Natural killer cell (primary cell): ENCODE data around the gene IRF2BPL. TPM values are rescaled to one million over a fixed set of nuclear protein-coding genes. Genes with fewer than 3 reads are reported as not detected.

Experiments
- ATAC-seq, 3 donors: fragments of 150-1000 bp in 2 of 3; fragments of 200-7000 bp in 1 of 3; cut with Tn5 transposase; 1 replicate in 1 of 3; 2 replicates in 2 of 3; pipeline ENCODE4 v1.10.0; 2021; ENCODE audit warnings: mild to moderate bottlenecking in 2 of 3, moderate library complexity in 2 of 3
- DNase-seq, 2 donors: peaks; one replicate each; pipeline versions ENCODE4 v3.0.0 to v3.0.0-alpha.2; 2013 to 2021; ENCODE audit warnings: mixed read lengths in 1 of 2
- H3K27ac ChIP-seq: one replicate; pipeline ENCODE4 v1.5.1; 2013; ENCODE audit warnings: mild to moderate bottlenecking, low read length
- H3K27me3 ChIP-seq: one replicate; pipeline ENCODE4 v1.6.1; 2013; ENCODE audit warnings: low read length; ENCODE audit not compliant: control insufficient read depth, insufficient read depth
- H3K36me3 ChIP-seq: one replicate; pipeline ENCODE4 v1.6.1; 2013; ENCODE audit warnings: low read length; ENCODE audit not compliant: control insufficient read depth, insufficient read depth
- H3K4me1 ChIP-seq: one replicate; pipeline ENCODE4 v1.6.1; 2013; ENCODE audit warnings: low read length; ENCODE audit not compliant: control insufficient read depth, insufficient read depth
- H3K4me3 ChIP-seq: one replicate; pipeline ENCODE4 v1.5.1; 2013; ENCODE audit warnings: low read length
- H3K9me3 ChIP-seq: one replicate; pipeline ENCODE4 v1.6.1; 2013; ENCODE audit warnings: low read length; ENCODE audit not compliant: control insufficient read depth, insufficient read depth
- H3K27ac Mint-ChIP-seq, 2 donors: one replicate each; pipeline ENCODE4 v1.8.0; 2022; ENCODE audit warnings: mild to moderate bottlenecking in 2 of 2, mixed read lengths in 2 of 2, moderate library complexity in 1 of 2
- H3K27me3 Mint-ChIP-seq, 2 donors: one replicate each; pipeline ENCODE4 v1.8.0; 2022; ENCODE audit warnings: low read depth in 2 of 2, mixed read lengths in 2 of 2
- H3K36me3 Mint-ChIP-seq: one replicate; pipeline ENCODE4 v1.8.0; 2022; ENCODE audit warnings: mixed read lengths
- H3K4me1 Mint-ChIP-seq, 2 donors: one replicate each; pipeline ENCODE4 v1.8.0; 2022; ENCODE audit warnings: mixed read lengths in 2 of 2
- H3K4me3 Mint-ChIP-seq: one replicate; pipeline ENCODE4 v1.8.0; 2022; ENCODE audit warnings: mild to moderate bottlenecking, moderate library complexity, mixed read lengths
- H3K9me3 Mint-ChIP-seq, 2 donors: one replicate each; pipeline ENCODE4 v1.8.0; 2022; ENCODE audit warnings: mixed read lengths in 2 of 2
- WGBS: methylation state at CpG from one replicate; pipeline ENCODE4 v1.1.7; 2013; ENCODE audit warnings: missing lambda C conversion rate; ENCODE audit not compliant: insufficient coverage; 5-methylcytosine and 5-hydroxymethylcytosine counted together
- intact Hi-C: fragments of 100-400 bp; cut with micrococcal nuclease; formaldehyde crosslinking; loops from one replicate; pipeline ENCODE4 v1.14.2; 2022
- total RNA-seq, 4 donors: library from RNA; stranded (reverse); fragments of 120-200 nt in 1 of 4; gene quantifications; one replicate each; pipeline versions ENCODE4 v1.2.3 to v1.2.4, GENCODE V29; 2013 to 2022
- TF ChIP-seq, protein P1 (sequence below): fragments of 200-600 bp; IDR thresholded peaks from one replicate; pipeline ENCODE4 v1.8.0; 2022; ENCODE audit warnings: antibody characterized with exemption

Gene IRF2BPL
- total RNA-seq, 3 donors from 2014 or later (not counting 1 experiment from before 2014, with no cell fraction given) = 39.3 to 46.5 (median 46.3) TPM

DNA sequence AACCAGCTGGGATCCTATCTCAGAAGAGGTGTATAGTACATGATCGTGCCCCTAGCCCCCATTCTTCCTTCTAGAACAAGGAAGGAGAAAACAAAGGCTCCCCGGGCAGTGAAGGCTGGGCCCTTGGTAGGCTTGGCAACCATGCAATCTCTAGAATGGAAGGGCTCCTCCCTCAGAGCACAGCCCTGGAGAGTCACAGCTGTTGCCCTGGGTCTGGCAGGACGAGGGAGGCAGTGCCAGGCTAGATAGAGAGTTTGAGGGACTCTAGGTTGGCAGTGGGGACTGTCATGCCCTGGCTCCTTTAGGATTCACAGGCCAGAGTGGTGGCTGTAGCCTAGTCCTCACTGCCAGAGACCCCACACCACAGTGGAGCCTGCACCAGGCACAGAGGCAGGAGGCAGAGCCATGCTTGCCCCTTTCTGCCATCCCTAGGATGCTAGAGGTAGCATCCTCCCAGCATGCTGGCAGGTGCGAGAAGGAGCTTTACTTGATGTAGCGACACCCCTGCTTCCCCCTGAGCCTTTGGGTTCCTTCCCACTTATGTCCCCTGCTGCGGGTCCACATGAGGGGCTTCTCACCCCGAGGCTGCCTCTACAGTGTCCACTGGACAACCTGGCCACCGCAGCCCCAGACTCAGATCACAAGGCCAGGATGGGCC lies 36.1 kb upstream of the IRF2BPL start:
- ATAC-seq (no peak), DNase-seq (no peak)
- H3K27ac ChIP-seq = no peak overlapping the region

GRCh38 chr14:77063571-77064171 lies 35.2 kb upstream of the IRF2BPL start:
- whole genome bisulfite sequencing = 80% methylated on average over 10 of the region's 10 CpGs

More for the DNA sequence above, 36.1 kb upstream of the IRF2BPL start:
- Mint-ChIP-seq H3K4me3 (no peak overlapping the region), H3K27me3 (peaks cover 0 to 6% of the 10 kb centered on the region in 2 donors), H3K4me1 (peaks cover 0 to 14% of the 10 kb centered on the region in 2 donors), H3K36me3 (no peaks in the 10 kb centered on the region), H3K9me3 (no peaks in the 10 kb centered on the region), H3K27ac (no peak overlapping the region)
- intact Hi-C loops = no loop called here
- no peak overlapping the region for H3K4me3 ChIP-seq
- TF ChIP-seq, protein P1, sequence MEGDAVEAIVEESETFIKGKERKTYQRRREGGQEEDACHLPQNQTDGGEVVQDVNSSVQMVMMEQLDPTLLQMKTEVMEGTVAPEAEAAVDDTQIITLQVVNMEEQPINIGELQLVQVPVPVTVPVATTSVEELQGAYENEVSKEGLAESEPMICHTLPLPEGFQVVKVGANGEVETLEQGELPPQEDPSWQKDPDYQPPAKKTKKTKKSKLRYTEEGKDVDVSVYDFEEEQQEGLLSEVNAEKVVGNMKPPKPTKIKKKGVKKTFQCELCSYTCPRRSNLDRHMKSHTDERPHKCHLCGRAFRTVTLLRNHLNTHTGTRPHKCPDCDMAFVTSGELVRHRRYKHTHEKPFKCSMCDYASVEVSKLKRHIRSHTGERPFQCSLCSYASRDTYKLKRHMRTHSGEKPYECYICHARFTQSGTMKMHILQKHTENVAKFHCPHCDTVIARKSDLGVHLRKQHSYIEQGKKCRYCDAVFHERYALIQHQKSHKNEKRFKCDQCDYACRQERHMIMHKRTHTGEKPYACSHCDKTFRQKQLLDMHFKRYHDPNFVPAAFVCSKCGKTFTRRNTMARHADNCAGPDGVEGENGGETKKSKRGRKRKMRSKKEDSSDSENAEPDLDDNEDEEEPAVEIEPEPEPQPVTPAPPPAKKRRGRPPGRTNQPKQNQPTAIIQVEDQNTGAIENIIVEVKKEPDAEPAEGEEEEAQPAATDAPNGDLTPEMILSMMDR = no peak
- no peaks in the 10 kb centered on the region for H3K4me1 ChIP-seq
- no peaks in the 10 kb centered on the region for H3K9me3 ChIP-seq
- no peaks in the 10 kb centered on the region for H3K36me3 ChIP-seq
- H3K27me3 ChIP-seq = peaks cover 2% of the 10 kb centered on the region
- WGBS = 92% methylated on average over 7 of the region's 8 CpGs

GRCh38 chr14:77062261-77062660 lies 33.8 kb upstream of the IRF2BPL start:
- no peaks in the 10 kb centered on the region for H3K27me3 Mint-ChIP-seq
- ATAC-seq = no peak

More at GRCh38 chr14:77063571-77064171, 35.2 kb upstream of the IRF2BPL start:
- H3K27ac ChIP-seq = no peak overlapping the region
- Mint-ChIP-seq H3K27me3 (peaks cover 0 to 4% of the 10 kb centered on the region in 2 donors), H3K27ac (no peak overlapping the region), H3K36me3 (no peaks in the 10 kb centered on the region), H3K4me3 (no peak overlapping the region), H3K9me3 (no peaks in the 10 kb centered on the region), H3K4me1 (peaks cover 0 to 14% of the 10 kb centered on the region in 2 donors)
- no peak overlapping the region for H3K4me3 ChIP-seq
- DNase-seq (no peak), ATAC-seq (no peak)
- H3K36me3 ChIP-seq = no peaks in the 10 kb centered on the region
- H3K4me1 ChIP-seq = no peaks in the 10 kb centered on the region
- no peaks in the 10 kb centered on the region for H3K9me3 ChIP-seq
- TF ChIP-seq, protein P1 = no peak
- intact Hi-C loops = no loop called here
- H3K27me3 ChIP-seq = no peaks in the 10 kb centered on the region

More at GRCh38 chr14:77062261-77062660, 33.8 kb upstream of the IRF2BPL start:
- 61% methylated on average over 3 of the region's 3 CpGs for WGBS
- intact Hi-C loops = no loop called here
- no peak for DNase-seq
- no peaks in the 10 kb centered on the region for H3K9me3 ChIP-seq
- no peak overlapping the region for H3K4me3 ChIP-seq
- Mint-ChIP-seq H3K36me3 (no peaks in the 10 kb centered on the region), H3K27ac (no peak overlapping the region), H3K4me3 (no peak overlapping the region), H3K4me1 (peaks cover 0 to 9% of the 10 kb centered on the region in 2 donors), H3K9me3 (no peaks in the 10 kb centered on the region)
- H3K36me3 ChIP-seq = no peaks in the 10 kb centered on the region
- H3K4me1 ChIP-seq = no peaks in the 10 kb centered on the region
- H3K27ac ChIP-seq = no peak overlapping the region
- TF ChIP-seq, protein P1 = no peak
- no peaks in the 10 kb centered on the region for H3K27me3 ChIP-seq
